HUDEP-2 (cell line): Measurements from ENCODE around the gene TMEM106B.
A peak's percentile ranks its signal among the peaks of the same experiment; 100 is the strongest.

Experiments used
- DNase-seq, 76 experiments: peaks; one replicate each; lab custom pipeline; 2025; ENCODE audit not compliant: unreplicated experiment in 76 of 76; lab: John Stamatoyannopoulos, UW

TMEM106B gene

DNA sequence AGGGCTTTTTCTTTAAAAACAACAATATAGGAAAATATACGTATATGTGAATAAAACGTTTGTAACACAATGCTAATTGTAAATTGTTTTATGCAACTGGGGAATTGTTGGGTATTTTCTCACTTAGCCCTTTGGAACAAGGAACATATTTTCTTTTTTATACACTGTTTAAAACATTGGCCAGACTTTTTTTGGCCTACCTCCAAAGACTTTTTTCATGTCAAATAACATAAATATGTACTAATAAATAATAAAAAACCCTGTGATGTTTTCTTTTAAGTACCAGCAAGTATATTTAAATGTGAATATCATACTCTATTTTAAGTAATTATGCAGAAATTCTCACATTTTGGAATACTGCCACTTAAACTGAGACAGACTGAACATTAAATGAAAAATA is 15.7 kb downstream of the TMEM106B start:
- no peak for DNase-seq

DNA sequence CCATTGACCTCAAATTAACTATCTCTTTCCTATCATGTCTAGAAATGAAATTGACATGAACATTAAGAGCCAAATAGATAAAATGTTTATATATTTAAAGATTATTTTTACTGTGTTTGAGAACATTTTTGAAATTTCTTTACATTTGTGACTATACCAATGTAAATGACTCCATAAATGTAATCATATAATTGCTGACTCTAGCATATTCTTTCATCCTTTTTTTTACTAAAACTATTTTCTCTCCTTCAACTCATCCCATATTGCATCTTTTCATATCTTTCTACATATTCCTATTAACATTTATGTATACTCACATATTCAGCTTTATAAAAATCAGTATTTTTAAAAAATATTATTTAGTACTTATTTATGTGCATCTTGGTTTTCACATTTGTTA is 16.9 kb downstream of the TMEM106B start:
- no peak for DNase-seq

DNA sequence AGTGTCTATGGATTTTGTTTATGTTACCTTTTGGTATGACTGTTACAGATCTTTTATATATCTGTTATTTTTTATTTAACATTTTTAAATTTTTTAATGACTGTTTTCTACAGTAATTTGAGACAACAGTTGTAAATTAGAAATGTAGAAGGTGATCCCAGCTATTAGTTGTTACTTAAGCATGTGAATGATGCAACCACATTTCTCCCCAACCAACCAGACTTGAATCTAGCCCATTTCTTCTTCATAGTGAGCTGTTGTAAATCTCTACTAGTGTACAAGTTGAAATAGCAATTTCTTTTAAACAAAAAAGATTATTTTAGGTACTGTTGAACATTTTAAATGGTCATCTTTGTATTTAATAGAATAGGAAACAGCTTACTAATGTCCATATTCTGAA is 18.0 kb downstream of the TMEM106B start:
- no peak for DNase-seq

DNA sequence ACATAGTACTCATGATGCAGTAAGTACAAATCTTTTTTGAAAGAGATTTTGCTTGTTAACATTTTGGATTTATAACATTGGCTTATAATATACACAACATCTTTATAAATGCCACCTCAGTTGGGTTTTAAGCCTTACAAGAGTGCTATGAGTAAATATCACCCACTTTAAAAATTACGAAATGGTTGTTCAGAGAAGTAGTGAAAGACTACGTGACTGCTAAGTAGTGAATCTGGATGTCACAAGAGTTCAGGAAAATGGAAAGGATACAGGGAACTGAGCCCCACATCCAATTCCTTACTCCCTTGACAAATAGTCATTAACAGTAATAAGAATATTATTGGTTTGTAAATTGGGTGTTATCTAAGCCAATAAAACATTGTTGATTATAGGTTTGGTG is 20.0 kb downstream of the TMEM106B start:
- no peak for DNase-seq

DNA sequence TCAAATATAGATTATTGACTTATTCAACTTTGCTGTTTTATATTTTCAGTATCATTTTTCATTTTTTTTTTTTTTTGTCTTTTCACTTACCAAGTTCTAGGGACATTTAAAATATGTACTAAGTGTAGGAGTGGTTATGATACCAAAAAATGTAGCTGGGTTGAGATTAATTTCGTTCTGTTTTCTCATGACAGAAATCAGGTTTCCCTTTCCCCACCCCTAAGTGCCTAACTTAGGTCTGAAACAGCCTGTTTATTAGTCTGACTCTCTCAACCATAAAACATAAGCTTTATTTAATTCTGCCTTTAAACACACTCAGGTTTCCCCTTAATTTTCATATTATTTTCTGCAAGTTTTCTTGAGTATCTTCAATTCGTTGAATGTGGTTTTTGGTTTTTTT is 22.1 kb downstream of the TMEM106B start:
- no peak for DNase-seq

DNA sequence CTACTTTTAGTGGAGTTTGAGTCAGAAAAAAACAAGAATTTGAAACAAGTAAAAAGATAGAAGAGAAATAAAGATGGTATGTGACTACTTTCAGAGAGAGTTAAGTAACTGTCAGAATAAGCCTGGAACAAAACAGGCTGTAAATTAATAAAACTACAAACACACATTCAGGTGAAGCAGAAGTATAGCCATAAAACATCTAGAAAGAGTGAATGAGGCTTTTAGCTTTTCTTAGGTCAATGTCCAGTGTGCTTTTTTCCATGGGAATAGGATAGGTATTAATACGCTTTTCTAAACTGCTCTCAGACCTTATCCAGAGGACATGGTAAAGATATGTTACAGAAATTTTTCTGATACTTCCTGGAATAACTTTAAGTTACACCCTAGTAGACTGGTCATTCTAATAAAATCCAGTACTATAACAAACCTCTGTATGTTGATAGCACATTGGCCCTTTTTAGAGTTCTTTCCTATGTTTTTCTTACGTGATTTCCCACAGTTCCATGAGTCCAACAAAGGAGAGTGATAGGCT is 23.3 kb downstream of the TMEM106B start:
- no peak for DNase-seq

DNA sequence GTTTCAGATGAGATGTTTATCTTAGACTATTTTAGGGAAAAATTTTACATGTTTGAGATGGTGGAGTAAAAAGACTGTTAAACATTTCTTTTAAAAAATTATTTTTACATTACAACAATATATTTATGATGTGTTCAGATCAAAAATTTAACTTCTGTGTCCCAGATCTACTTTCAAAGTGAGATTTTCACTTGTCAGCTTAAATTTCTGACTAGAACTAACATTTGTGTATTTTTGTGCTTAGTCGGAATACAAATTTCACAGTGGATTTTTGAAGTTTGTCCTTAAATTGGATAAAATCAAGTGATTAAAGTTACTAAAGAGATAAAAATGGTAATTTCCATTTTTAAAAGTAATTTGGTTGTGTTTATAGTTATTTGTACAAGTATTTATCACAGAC is 24.9 kb downstream of the TMEM106B start:
- DNase-seq: no peak

DNA sequence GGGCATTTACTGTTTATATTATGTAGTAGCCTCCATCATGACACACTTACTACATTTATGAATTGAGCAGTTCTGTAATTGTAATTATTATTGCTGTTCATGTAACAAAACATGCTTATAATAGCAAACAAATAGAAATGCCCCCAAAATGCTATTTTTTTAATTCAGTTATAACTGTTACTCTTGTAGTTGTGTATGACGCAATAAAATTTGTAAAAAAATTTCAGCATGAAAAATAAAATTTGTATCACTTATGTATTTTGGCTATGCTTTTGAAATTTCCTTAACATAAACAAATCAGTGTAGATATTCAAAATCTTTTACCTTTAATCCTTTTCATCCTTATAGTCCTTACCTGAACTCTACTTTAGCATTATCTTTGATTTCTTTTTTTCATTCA is 25.9 kb downstream of the TMEM106B start:
- DNase-seq: no peak

DNA sequence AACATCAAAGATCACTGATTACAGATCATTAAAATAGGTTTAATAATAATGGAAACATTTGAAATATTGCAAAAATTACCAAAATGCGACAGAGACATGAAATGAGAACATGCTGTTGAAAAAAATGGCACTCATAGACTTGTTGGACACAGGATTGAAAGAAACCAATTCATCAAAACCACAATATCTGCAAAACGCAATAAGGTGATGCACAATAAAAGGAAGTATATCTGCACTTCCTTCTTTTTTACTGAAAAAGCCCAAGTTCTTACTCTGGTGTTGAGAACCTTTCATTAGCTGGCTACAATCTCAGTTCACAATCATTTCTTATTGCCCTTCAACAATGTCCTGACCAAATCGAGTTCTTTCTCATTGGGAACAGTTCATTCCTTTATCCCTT is 28.7 kb downstream of the TMEM106B start:
- DNase-seq: no peak

DNA sequence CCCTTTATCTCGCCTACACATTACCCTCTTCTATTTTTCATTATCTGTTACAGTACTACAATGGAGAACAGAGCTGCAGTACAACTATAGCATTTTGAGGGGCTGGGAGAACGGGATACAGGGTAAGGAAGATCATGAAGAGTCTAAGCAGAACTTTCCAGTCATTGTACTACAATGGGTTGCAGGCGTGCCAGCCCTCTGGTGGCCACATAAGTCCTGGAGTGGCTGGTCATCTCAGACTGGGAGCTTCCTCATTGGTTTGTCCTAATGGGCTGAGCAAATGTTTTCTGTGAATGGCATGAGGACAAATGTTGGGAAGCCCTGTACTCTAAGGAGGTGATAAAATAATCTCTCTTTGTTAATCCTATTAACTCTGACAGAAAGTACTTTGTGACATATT is 33.0 kb downstream of the TMEM106B start:
- DNase-seq: peak in 21 of 76 experiments; percentile 0 to 33 (median 7)

DNA sequence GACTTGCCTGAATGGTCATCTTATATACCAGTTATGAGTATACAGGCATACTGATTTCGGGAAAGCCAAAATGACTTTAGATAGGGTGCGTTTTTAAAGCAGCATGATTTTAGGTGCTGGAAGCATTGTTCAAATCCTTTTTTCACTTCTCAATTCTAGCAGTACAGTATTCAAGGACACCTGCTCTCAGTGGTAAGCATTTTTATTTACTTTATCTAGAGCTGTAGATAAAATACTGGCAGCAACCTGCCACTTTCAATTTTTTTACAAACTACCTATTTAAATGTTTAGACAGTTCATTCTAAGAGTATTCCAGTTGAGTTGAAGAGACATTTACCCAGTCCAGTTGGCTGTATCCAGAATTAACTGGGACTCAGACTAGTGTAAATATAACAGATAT is 33.6 kb downstream of the TMEM106B start:
- no peak for DNase-seq

DNA sequence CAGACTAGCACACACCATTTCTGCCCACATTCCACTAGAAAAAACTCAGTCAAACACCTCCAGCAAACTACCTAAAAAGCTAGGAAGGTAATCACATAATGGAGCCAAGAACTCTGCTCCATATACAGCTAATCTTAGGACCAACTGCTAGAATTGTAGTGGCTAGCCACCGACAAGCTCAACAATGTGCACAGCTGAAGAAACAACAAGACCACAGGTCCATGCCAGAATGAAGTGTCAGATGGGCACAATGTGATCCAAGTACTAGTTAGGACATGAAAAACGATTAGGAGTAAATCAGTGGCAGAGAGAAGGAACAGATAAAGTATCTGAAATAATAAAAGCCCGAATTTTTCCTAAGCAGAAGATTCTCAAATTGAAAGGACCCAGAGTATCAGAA is 38.6 kb downstream of the TMEM106B start:
- DNase-seq: no peak

DNA sequence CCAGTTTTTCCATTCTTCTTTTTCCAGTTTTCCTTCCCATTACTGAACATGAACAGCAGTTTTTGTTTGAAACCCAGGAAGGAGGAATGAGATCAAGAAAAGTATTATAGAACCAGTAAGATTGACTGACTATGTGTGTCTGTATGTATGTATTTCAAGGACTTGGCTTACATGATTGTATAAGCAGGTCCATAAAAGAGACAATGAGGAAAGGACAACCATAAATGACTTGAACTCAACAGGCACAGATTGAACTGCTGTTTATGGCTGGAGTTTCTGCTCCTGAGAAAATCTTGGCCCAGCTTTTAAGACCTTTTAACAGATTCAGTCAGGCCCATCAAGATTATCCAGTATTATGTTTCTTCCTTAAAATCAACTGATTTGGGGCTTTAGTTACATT is 39.1 kb downstream of the TMEM106B start:
- no peak for DNase-seq

DNA sequence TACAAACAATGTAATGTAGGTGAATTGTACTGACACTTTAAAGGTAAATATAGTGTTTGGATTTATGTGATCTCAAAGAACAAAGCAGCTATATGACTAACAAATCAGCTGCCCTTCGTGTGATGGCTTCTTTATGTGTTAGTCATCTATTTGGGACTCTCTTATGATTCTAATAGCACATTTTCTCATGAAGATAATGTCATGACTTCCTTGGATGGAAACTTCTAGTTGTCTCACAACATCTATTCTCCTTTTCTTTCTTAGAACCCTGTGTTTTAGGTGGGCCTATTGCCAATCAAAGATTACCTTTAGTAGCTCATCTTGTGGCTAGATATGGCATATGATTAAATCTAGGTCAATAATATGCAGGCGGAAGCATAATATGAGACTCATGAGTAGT is 45.0 kb downstream of the TMEM106B start:
- DNase-seq: no peak

DNA sequence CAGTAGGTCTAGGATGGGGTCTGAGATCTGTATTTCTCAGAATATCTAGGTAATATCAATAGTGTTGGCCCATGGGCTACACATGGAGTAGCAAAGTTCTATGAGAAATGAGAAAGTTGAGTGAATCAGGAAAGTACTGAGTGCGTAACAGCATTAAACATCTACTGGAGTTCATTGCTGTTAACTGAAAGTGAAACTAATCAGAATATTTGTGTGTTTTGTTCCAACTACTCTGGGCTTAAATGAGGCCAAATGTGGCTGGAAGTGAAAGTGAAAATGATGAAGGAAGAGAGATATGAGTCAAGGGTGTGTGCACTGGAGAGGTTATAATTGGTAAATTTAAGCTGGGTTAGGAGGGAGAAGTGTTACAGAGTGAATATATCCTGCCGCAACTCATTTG is 46.5 kb downstream of the TMEM106B start:
- DNase-seq: peak in 1 of 76 experiments; percentile 2

DNA sequence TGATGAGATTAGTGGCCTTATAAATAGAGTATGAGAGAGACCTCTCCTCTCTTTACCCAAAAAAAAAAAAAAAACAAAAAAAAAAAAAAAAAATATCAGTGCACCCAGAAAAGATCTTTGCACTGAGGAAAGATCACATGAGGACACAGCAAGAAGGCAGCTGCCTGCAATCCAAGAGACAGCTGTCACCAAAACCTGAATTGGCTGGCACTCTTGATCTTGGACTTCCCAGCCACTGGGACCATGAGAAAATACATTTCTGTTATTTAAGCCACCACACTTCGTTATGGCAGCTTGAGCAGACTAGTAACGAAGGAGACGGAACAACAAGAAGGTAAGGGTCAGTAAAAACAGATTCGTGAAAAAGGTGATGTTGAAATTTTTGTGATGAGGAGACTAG is 47.0 kb downstream of the TMEM106B start:
- no peak for DNase-seq

DNA sequence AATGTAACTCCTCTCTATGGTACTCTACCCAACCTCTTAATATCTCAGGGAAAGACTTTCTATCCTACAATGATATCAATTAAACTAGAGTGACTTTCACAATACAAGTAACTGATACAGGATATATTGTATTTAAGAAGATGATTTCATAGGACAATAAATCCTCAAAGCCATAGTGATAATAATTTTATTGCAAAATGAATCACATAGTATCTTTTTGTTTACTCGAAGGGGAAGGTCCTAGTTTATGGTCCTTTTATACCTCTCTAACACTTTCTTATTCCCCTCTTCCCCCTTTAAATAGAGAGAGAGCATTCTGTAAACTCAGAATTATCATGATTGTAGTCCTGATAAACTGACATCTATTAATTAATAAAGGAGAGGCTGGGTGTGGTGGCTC is 56.4 kb downstream of the TMEM106B start:
- no peak for DNase-seq

DNA sequence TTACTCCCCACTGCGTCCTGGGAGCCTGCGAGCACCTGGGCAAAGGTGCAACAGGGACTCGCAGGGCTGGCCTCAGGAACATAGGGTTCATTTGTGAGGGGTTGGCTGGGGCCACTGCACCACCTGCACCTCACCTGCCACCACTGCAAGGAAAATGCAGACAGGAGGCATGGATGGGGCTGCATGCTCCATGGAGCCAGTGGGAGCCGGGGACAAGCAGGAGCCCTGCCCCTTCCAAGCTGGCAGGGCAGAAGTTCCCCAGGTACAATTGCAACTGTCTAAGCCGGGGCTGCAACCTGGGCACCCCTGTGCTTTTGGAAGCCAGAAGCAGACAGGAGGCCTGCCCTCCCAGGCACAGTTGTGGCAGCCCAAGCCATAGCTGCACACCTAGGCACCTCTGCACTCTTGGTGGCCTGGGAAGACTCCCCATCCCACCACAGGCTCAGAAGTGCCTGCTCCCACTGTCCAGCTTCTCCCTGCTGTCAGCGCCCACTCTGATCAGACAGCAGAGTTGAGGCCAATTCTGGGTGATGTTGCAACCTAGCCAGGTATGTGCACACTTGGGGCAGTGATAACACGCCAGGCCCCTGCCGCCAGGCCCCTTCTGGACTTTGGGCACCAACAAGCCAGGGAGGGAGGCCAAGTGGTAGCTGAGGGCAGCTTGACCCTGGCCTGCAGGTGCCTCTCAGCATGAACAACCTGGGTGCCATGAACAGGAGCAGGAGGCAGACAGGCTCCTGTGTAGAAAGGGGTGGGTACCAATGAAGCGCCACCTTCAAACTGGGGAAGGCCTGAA is 58.2 kb downstream of the TMEM106B start:
- no peak for DNase-seq

DNA sequence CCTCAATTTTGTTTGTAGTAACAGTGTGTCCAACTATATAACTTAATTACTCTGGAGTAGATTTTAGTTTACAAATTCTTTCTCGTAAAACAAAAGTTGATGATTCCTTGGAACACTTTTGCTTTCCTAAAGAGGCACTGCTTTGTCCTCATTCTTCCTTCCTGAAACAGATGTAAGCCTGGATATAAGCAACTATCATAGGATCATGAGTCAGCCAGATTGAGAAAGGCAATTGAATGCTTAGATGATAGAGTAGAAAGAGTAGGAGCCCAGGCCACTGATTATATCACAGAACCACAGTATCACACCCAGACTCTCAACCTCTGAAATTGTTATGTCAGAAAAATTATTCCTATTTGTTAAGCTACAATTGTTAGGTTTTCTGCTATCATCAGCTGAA is 69.9 kb downstream of the TMEM106B start:
- DNase-seq: no peak

DNA sequence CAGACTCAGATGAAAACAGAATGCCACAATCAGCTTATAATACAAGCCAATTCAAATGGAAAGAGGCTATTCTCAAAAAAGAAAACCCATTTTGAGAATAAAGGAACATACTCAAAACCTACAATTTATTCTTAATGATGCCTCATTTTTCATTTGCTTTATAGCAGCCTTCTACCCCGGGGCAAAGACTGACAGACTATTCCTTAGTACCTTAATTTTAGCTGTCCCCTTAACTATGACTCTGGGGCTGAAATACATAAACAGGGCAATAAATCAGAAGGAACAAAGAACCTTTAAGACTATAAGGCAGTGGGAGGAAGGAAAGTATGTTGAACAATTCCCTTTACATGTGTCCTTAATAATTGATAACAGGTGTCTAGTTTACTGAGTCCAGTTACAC is 76.8 kb downstream of the TMEM106B start:
- DNase-seq: no peak

DNA sequence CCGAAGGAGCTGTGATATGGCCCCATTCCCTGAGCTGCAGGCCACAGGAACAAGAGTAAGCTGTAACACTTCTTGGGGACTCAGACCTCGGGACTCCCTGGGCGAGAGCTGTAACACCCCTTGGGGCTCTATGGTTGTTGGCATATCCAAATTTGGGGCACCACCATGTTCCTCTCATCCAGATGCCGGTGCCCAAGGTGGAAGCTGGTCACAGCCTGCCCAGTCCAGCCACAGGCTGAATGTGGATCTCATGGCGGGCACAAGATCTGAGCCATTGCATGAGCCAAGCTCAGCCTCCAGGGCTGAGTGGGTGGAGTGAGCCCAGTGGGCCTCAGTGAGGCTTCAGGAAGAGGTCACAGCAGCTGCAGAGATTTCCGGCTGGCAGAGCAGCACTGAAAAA is 78.9 kb downstream of the TMEM106B start:
- no peak for DNase-seq

DNA sequence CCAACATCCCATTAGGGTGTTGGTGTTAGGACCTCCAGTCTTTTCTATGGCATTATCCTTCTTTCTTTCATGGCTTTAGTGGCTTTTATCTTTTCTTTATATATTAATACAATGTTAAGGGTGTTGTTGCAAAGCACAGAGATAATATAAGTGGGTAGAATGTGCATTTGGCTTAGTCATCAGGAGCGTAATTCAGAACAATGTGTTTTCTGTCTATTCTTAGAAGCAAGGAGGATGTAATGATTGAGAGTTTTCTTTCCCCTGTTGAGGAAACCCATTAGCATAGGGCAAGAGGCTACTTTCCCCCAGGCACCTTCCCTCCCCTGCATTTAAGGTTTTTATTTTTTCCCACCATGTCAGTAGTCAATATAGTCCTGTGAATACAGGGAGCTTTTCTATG is 79.7 kb downstream of the TMEM106B start:
- DNase-seq: no peak

DNA sequence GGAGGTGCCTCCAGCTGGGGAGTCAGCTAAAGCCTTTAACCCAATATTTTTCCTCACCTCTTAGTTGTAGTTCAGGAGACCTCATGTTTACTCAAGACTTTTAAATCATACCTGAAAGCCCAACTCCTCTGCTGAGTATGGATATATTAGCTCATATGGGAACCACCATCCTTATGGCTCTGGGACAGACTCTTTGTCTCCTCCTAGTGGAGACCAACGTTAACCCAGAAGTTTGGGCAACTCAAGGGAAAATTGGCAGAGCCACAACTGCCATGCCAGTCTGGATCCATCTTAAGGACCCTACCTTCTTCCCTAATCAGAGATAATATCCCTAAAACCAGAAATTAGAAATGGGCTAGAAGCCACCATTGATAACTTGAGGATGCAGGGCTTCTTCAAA is 80.8 kb downstream of the TMEM106B start:
- peak in 10 of 76 experiments; percentile 0 to 29 (median 12) for DNase-seq
